ENCODE results near the gene TMEM54.

DNA sequence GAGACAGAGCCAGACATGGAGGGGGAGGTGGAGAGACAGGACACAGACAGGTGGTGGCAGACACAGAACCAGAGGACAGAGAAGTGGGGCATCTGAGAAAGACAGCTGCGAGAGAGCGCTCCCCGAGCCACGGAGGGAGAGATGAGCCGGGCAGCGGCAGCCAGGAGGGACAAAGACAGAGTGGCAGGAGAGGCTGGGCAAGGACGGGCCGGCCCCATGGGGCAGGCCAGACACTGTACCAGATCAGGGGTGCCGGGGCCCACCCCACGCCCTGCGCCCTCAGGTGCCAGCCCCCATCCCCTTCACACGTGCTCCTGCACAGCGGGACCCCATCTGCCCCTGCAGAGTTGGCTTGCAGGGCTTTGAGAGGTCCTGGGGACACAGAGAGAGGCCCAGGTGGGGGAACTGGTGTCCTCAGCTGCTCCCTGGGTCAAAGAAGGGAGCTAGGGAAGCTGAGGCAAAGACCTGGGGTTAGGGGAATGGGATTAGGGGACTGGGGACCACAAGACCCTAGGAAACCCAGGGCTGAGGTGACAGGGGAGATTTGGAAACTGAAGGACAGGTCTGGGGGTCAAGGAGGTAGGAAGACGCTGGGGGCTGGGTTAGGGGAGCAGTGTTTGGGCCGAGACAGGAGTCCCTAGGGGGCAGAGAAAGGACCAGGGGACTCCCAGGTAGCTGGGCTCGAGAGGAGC, 31.1 kb downstream of the TMEM54 start:
- no peak for TF ChIP-seq CTCF (IDR thresholded peaks at IDR 0.05)
- TF ChIP-seq POLR2A (IDR thresholded peaks at IDR 0.05): no peak
